OCI-LY1 (cell line): ENCODE measurements around the gene ARHGAP6.
A peak's percentile ranks its signal among the peaks of the same experiment; 100 is the strongest.

Experiments
- EZH2 ChIP-seq: fragments of 200-600 bp; sonication (generic), shearing (Covaris generic); IDR thresholded peaks from 2 replicates; pipeline ENCODE4 v1.8.0; 2017; ENCODE audit warnings: borderline replicate concordance, mixed run types, mild to moderate bottlenecking, antibody characterized with exemption, low read length, moderate library complexity, mixed read lengths
- TF ChIP-seq, protein P1 (sequence below): fragments of 200-600 bp; sonication (generic), shearing (Covaris generic); IDR thresholded peaks from 2 replicates; pipeline ENCODE4 v1.5.1; 2017; ENCODE audit warnings: mild to moderate bottlenecking, antibody characterized with exemption, low read length, moderate library complexity, mixed read lengths

DNA sequence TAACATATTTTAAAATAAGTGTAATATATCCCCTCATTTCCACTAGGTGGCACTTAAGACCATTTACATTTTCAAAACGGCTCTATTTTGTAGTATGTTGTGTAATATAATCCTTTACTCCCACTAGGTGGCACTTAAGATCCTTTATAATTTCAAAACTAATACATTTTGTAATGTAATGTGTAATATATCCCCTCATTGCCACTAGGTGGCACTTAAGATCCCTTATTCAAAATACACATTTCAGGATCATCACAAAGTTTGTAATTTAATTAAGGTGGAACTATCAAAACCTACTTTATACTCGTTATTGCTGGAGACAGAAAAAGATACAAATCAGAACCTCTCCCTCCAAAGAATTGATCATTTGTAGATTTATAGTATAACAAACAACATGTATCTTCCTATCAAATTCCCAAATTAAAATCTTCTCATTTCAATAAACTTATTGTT is 132.5 kb downstream of the ARHGAP6 start:
- TF ChIP-seq EZH2 = no peak
- TF ChIP-seq, protein P1, sequence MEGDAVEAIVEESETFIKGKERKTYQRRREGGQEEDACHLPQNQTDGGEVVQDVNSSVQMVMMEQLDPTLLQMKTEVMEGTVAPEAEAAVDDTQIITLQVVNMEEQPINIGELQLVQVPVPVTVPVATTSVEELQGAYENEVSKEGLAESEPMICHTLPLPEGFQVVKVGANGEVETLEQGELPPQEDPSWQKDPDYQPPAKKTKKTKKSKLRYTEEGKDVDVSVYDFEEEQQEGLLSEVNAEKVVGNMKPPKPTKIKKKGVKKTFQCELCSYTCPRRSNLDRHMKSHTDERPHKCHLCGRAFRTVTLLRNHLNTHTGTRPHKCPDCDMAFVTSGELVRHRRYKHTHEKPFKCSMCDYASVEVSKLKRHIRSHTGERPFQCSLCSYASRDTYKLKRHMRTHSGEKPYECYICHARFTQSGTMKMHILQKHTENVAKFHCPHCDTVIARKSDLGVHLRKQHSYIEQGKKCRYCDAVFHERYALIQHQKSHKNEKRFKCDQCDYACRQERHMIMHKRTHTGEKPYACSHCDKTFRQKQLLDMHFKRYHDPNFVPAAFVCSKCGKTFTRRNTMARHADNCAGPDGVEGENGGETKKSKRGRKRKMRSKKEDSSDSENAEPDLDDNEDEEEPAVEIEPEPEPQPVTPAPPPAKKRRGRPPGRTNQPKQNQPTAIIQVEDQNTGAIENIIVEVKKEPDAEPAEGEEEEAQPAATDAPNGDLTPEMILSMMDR = peak; percentile 81
